Small intestine (tissue), 7 donors: Measurements from ENCODE around the gene MBOAT7. TPM values are rescaled to one million over a fixed set of nuclear protein-coding genes. Genes with fewer than 3 reads are reported as not detected.
A peak's percentile ranks its signal among the peaks of the same experiment; 100 is the strongest.

ENCODE experiments used
- DNase-seq, 2 donors: peaks; one replicate each; pipeline versions ENCODE4 v3.0.0 to v3.0.0-alpha.2; 2013
- FAIRE-seq: peaks from 2 replicates; lab custom pipeline; 2012; peaks lifted over from hg19 to GRCh38; lab: Jason Lieb, UNC
- H3K27ac ChIP-seq, 3 donors: one replicate each; pipeline ENCODE4 v1.5.1; 2013; ENCODE audit warnings: low read length in 2 of 3, mild to moderate bottlenecking in 2 of 3, control low read depth in 1 of 3, inconsistent platforms in 1 of 3, low read depth in 1 of 3, moderate library complexity in 1 of 3
- H3K27me3 ChIP-seq, 3 donors: one replicate each; pipeline ENCODE4 v1.6.1; 2013; ENCODE audit warnings: low read length in 3 of 3, inconsistent platforms in 1 of 3; ENCODE audit not compliant: control insufficient read depth in 3 of 3, insufficient read depth in 3 of 3
- H3K36me3 ChIP-seq, 3 donors: one replicate each; pipeline ENCODE4 v1.6.1; 2013; ENCODE audit warnings: low read length in 3 of 3, inconsistent platforms in 1 of 3, low read depth in 1 of 3, mild to moderate bottlenecking in 1 of 3, moderate library complexity in 1 of 3; ENCODE audit not compliant: control insufficient read depth in 3 of 3, insufficient read depth in 2 of 3
- H3K4me1 ChIP-seq, 3 donors: one replicate each; pipeline ENCODE4 v1.6.1; 2013; ENCODE audit warnings: low read length in 2 of 3, inconsistent platforms in 1 of 3, low read depth in 1 of 3, mild to moderate bottlenecking in 1 of 3, moderate library complexity in 1 of 3; ENCODE audit not compliant: control insufficient read depth in 3 of 3, insufficient read depth in 2 of 3
- H3K4me3 ChIP-seq, 3 donors: one replicate each; pipeline ENCODE4 v1.5.1; 2013; ENCODE audit warnings: low read length in 3 of 3, control low read depth in 1 of 3, inconsistent platforms in 1 of 3, low read depth in 1 of 3, mild to moderate bottlenecking in 1 of 3, moderate library complexity in 1 of 3
- H3K9me3 ChIP-seq, 2 donors: one replicate each; pipeline ENCODE4 v1.6.1; 2013; ENCODE audit warnings: low read depth in 1 of 2, low read length in 1 of 2; ENCODE audit not compliant: control insufficient read depth in 2 of 2, insufficient read depth in 1 of 2
- WGBS, 3 donors: extraction: QIAGEN DNeasy Blood & Tissue Kit; methylation state at CpG; one replicate each; pipeline ENCODE4 v1.1.7; 2013; 5-methylcytosine and 5-hydroxymethylcytosine counted together
- polyA plus RNA-seq, 4 donors: library from polyadenylated mRNA; stranded (reverse) in 3 of 4; unstranded in 1 of 4; fragments of 200-250 nt in 3 of 4; fragments of 120-200 nt in 1 of 4; gene quantifications; one replicate each; pipeline versions ENCODE4 v1.2.1 to v1.2.3, GENCODE V29; 2013
- donor health status: healthy with polysubstance abuse.
- donor health status: control.
- donor health status: control.
- donor health status: Bipolar disorder and iron deficiency.
- donor health status: healthy.

MBOAT7 gene
- polyA plus RNA-seq, 4 donors = 47.8 to 118 (median 54.7) TPM

DNA sequence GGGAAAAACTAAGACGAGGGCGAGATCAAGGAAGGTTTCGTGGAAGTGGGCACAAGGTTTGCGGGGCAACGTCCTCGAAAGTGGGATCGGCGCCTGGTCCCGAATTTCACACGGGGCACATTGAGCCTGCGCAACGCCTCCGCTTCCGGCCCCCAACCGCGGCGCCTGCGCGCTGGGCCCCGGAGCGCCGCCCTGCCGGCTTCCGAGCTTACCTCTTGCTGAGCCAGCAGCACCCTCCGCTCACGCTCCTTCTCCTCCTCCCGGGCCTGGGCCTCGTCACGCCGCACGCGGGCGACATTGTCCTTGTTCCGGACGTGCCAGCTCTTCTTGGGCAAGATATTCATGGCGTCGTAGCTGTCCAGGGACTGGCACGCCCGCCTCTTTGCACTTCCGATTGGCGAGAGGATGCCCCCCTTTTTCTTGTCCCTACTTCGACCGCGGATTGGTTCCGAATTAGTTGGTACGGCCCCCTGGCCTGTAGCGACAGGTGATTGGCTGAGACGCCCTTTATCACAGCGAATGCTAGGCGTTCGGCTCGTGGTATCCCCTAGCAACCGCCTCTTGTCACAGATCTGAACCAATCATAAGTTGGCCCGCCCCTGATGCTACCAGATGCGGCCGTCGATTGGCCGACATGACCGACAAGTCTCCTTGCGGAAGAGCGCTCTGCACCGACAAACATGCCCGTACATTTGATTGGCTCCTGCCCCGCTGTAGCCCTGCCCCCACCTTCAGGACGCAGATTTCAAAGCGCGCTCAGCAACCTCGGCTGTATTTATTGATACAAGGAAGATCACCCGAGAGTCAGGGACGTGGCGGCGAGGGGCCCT lies 29.8 kb downstream of the MBOAT7 start, which contains the start of gene LENG1:
Gene LENG1 (minus strand): TSS at position 370 of the 830 bp plus-strand sequence. CDS start 26 bp downstream, at position 344.
- 0% methylated on average over 71 to 72 of the region's 72 CpGs for WGBS, 3 donors
- H3K4me3 ChIP-seq = peak within 1 kb of the TSS; percentile 42 to 85 (median 64)
- H3K27me3 ChIP-seq = no peaks in the 10 kb centered on the region
- peak; percentile 100 for DNase-seq
- H3K4me1 ChIP-seq = peaks cover 5 to 45% (median 20%) of the 10 kb centered on the region in 3 donors
- peak within 1 kb of the TSS; percentile 87 to 91 (median 90) for H3K27ac ChIP-seq
- no peaks in the 10 kb centered on the region for H3K9me3 ChIP-seq
- peak; percentile 91 for FAIRE-seq
- peaks cover 12 to 41% (median 15%) of the 10 kb centered on the region in 3 donors for H3K36me3 ChIP-seq

DNA sequence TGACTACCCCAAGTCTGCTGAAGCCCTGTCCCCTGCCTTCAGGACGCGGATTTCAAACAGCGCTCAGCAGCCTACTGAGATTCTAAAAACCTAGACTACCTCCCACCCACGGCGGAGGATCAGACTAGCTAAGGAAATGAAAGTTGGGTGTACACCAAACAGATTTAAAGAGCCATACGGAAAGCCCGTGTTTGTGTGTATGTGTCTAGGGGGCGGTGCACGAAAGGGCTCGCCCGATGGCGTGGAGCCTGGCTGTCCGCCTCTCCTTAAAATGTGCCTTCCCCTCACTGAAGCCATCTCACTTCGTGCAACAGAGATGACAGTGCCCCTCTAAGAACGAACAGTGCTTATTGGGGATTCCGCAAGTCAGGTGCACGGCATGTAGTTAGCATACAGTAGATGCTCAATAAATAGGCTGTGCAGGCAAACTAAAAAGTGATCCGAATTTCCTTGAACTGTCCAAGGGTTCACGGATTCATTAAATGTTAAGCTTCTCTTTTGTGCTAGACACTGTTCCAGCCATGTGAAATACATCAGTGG lies 30.5 kb downstream of the MBOAT7 start:
- WGBS, 3 donors = 8 to 9% (median 8%) methylated on average over 19 of the region's 19 CpGs
- DNase-seq = peak; percentile 26 to 39
- Histone ChIP-seq H3K4me3 (peak overlapping the region in 2 of 3 donors; percentile 64 to 85), H3K27me3 (no peaks in the 10 kb centered on the region), H3K27ac (peak overlapping the region; percentile 87 to 90 (median 90)), H3K36me3 (peaks cover 13 to 45% (median 19%) of the 10 kb centered on the region in 3 donors), H3K9me3 (no peaks in the 10 kb centered on the region), H3K4me1 (peaks cover 5 to 40% (median 20%) of the 10 kb centered on the region in 3 donors)
- FAIRE-seq = no peak

DNA sequence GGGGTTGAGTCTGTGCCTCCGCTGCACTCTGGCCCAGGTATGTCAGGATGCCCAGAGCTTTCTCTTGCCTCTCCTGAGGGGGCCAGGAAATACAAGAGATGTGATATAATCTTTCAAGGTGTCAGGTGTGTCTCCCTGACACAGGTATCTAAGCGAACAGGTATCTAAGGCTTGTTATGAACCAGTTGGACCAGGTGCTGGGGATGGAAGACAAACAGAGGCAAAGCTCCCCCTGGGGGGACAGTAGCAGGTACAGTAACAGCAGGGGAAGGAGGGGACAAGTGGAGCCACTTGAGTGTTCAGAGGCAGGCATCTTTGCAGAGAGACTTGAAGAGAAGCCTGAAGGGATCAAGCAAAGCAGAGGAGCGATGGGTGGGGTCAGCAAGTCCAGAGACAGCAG lies 32.4 kb downstream of the MBOAT7 start:
- FAIRE-seq = no peak
- 84 to 95% (median 93%) methylated on average over 3 of the region's 3 CpGs for WGBS, 3 donors

DNA sequence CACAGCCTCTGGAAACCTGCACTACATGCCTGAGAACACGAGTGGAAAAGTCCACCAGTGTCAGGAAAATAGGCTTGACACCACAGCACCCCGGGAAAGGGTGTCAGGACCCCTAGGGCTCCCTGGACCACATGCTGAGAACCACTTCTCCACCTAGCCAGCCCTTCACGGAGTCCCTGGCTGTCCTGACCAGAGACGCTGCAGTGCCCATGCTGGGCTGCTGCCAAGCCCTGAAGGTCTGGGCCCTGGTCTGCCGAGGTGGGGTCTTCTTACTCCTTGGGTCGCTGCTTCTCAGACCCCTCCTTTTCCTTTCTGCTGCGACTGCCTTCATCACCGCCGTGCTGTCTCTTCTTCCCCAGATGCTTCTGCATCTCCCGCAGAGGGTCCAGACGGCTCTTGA lies 32.9 kb downstream of the MBOAT7 start:
- H3K36me3 ChIP-seq = peaks cover 25 to 66% (median 29%) of the 10 kb centered on the region in 3 donors
- no peaks in the 10 kb centered on the region for H3K9me3 ChIP-seq
- WGBS, 3 donors = 80 to 88% (median 85%) methylated on average over 11 of the region's 11 CpGs
- DNase-seq (no peak), FAIRE-seq (no peak)
- H3K27me3 ChIP-seq = no peaks in the 10 kb centered on the region
- H3K27ac ChIP-seq = no peak overlapping the region
- H3K4me3 ChIP-seq = no peak overlapping the region
- H3K4me1 ChIP-seq = peaks cover 5 to 24% (median 11%) of the 10 kb centered on the region in 3 donors

More for the DNA sequence above, 32.4 kb downstream of the MBOAT7 start:
- H3K4me1 ChIP-seq = peaks cover 5 to 28% (median 13%) of the 10 kb centered on the region in 3 donors
- H3K27me3 ChIP-seq = no peaks in the 10 kb centered on the region
- H3K4me3 ChIP-seq = no peak overlapping the region
- H3K36me3 ChIP-seq = peaks cover 23 to 61% (median 29%) of the 10 kb centered on the region in 3 donors
- H3K27ac ChIP-seq = no peak overlapping the region
- H3K9me3 ChIP-seq = no peaks in the 10 kb centered on the region
- DNase-seq = no peak

DNA sequence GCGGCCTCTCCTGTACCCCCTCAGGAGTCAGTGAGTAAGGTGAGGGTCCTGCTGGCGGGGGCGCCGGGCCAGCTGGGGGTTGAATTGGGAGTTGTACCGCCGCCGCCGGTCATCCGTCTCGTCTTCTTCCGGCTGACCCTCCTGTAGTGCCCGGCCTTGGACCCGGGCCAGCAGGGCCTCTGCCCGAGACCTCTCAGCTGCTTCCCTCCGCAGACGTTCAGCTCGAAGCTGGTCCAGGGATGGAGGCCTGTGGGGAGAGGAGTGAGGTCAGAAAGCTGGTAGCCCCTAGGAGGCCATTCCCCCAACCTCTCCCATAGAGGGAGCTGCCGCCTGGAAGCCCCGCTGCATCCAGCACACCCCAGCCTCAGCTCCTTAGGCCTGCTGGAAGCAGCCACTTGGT lies 33.7 kb downstream of the MBOAT7 start:
- FAIRE-seq = no peak
- WGBS, 3 donors = 78 to 89% (median 82%) methylated on average over 19 of the region's 19 CpGs

DNA sequence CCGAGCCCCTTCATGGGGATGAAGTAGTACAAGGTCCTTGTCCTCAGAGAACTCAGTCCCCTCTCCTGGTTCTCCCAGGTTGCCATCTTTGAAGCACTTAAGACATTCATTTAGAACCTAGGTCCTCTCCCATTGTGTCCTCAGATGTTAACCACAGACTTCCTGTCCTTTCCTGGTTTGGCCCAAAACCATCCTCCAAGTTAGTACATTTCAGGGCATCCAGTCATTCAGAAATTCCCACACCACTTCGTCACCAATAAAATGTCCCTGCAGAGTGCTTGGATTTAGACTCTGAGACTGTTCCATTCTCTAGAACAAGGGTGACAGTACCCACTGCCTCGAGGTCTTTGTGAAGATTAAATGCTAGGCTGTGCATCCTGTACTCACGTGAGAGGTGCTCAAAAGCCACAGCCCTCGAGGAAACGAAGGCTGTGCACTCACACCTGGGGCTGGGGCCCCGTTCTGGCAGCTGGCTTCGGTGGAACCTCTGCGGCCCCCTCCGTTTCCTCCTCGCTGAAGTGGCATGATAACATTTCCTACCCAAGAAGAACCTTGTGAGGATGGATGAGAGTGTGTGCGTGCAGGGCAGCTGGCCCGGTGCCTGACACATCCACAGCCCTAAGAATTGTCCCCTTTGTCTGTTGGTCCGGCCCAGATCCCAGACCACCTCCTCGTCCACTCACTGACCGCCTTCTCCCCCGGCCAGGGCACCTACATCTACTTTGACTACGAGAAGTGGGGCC lies 34.6 kb downstream of the MBOAT7 start:
- Histone ChIP-seq H3K4me3 (no peak overlapping the region), H3K4me1 (peaks cover 5 to 11% (median 6%) of the 10 kb centered on the region in 3 donors), H3K36me3 (peaks cover 30 to 83% (median 32%) of the 10 kb centered on the region in 3 donors), H3K9me3 (no peaks in the 10 kb centered on the region), H3K27ac (no peak overlapping the region), H3K27me3 (no peaks in the 10 kb centered on the region)
- no peak for DNase-seq
- 60 to 74% (median 64%) methylated on average over 18 of the region's 18 CpGs for WGBS, 3 donors
- FAIRE-seq = no peak

More for the DNA sequence above, 33.7 kb downstream of the MBOAT7 start:
- Histone ChIP-seq H3K4me3 (no peak overlapping the region), H3K27ac (no peak overlapping the region), H3K36me3 (peaks cover 25 to 74% (median 29%) of the 10 kb centered on the region in 3 donors), H3K4me1 (peaks cover 5 to 18% (median 7%) of the 10 kb centered on the region in 3 donors), H3K27me3 (no peaks in the 10 kb centered on the region), H3K9me3 (no peaks in the 10 kb centered on the region)
- DNase-seq = no peak

DNA sequence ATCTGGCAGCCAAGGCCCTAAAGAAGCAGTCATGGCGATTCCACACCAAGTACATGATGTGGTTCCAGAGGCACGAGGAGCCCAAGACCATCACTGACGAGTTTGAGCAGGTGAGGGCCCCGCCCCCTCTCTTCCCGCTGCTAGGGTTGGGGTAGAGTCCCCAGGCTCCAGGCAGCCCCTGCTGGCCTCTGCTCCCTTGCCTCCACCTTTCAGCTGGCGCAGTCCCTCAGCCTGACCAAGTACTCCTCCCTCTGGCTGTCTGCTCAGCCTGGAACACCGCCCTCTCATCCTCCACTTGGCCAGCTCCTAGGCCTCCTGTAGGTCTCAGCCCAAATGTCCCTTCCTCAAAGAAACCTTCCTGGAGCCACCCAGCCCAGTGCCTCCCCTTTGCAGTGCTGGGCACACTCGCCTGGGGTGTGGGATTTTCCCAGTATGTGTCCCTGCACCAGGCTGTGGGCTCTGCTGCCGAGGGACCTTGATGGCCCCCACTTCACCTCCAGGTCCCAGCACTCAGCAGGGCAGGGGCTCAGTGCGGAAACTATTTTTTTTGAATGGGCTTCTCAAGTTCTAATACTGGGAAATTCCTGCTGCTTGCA lies 35.6 kb downstream of the MBOAT7 start:
- no peak for DNase-seq
- Histone ChIP-seq H3K4me1 (peaks cover 5 to 7% (median 6%) of the 10 kb centered on the region in 3 donors), H3K27me3 (no peaks in the 10 kb centered on the region), H3K9me3 (no peaks in the 10 kb centered on the region), H3K36me3 (peaks cover 31 to 92% (median 37%) of the 10 kb centered on the region in 3 donors), H3K27ac (no peak overlapping the region), H3K4me3 (no peak overlapping the region)
- FAIRE-seq = no peak
- WGBS, 3 donors = 86 to 89% (median 88%) methylated on average over 10 of the region's 10 CpGs
